Stimulated activated CD8-positive, alpha-beta memory T cell treated with anti-CD3 and anti-CD28 coated beads, Interleukin-12 subunit alpha, Interleukin-12 subunit beta, amount 100 ng/mL, for 1 hour (primary cell): ENCODE results near the gene NFKB2.
A peak's percentile ranks its signal among the peaks of the same experiment; 100 is the strongest.

ENCODE experiments used
- DNase-seq: peaks from one replicate; pipeline ENCODE4 v3.0.0-alpha.2; 2020; ENCODE audit warnings: low read depth

The NFKB2 gene

GRCh38 chr10:102394801-102395399 lies 605 bp upstream of the NFKB2 start:
- no peak for DNase-seq

DNA sequence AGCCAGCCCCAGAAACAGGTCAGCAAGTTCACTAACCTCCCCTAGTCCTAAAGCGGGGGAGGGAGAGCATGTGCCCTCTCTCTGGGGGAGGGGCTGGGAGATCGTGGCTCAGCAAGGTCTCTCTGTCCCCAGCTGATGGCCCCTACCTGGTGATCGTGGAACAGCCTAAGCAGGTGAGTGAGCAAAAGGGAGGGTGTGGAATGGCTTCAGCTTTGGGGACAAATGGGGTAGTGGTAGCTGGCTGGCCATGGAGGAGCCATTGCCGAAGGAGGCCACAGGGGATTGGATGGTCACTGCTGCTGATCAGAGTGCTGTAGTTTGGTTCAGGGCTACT lies 779 bp downstream of the NFKB2 start:
- no peak for DNase-seq

DNA sequence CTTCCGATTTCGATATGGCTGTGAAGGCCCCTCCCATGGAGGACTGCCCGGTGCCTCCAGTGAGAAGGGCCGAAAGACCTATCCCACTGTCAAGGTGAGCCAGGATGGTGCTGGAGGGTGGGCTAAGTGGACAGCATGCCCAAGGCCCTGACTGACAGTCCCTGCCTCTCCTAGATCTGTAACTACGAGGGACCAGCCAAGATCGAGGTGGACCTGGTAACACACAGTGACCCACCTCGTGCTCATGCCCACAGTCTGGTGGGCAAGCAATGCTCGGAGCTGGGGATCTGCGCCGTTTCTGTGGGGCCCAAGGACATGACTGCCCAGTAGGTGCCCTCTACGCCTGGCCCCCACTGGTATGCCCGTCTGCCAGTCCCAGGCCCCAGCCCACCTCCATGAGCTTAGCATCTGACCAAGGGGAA lies 1.2 kb downstream of the NFKB2 start:
- DNase-seq = no peak

GRCh38 chr10:102397222-102398171 lies 2.0 kb downstream of the NFKB2 start:
- no peak for DNase-seq

DNA sequence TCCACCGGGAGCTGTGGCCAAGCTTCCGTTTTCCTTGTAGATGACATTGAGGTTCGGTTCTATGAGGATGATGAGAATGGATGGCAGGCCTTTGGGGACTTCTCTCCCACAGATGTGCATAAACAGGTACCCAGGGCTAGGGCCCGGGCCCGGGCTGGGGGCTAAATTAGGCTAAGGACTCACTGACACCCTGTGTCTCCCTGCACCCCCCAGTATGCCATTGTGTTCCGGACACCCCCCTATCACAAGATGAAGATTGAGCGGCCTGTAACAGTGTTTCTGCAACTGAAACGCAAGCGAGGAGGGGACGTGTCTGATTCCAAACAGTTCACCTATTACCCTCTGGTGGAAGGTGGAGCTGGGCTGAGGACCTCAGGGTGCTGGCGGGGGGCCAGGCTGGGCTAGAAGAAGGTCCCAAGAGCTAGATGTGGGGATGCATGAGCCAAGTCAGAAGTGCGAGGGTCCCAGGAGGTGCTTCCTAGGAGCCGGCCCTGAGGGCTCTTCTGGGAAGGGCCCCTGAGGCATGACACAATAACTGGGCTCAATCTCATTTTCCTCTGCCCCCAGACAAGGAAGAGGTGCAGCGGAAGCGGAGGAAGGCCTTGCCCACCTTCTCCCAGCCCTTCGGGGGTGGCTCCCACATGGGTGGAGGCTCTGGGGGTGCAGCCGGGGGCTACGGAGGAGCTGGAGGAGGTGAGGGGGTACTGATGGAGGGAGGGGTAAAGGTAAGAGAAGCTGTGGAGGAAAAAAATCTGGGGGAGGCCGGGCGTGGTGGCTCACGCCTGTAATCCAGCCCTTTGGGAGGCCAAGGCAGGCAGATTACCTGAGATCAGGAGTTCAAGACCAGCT lies 2.9 kb downstream of the NFKB2 start:
- DNase-seq = no peak

DNA sequence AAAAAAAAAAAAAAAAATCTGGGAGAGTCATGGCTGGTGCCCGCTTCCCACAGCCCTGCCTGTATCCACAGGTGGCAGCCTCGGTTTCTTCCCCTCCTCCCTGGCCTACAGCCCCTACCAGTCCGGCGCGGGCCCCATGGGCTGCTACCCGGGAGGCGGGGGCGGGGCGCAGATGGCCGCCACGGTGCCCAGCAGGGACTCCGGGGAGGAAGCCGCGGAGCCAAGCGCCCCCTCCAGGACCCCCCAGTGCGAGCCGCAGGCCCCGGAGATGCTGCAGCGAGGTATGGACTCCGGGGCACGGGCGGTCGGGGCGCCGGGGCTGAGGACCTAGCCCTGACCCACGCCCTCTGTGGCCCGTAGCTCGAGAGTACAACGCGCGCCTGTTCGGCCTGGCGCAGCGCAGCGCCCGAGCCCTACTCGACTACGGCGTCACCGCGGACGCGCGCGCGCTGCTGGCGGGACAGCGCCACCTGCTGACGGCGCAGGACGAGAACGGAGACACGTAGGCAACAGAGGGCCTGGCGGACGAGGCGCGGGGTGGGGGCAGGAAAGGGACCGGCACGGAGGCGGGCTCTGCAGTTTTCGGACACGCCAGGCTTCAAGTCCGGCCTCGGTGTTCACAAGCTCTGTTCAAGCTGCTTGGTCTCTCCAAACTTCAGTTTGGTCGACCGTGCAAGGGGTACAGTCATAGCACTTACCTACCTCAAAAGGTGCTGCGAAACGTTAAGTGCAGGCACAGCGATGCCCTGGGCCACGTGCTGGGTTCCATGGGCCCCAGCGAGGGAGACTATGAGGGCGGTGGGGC lies 3.9 kb downstream of the NFKB2 start:
- peak; percentile 76 for DNase-seq

- no peak for DNase-seq
Measured at GRCh38 chr10:102400076-102400475, 4.6 kb downstream of the NFKB2 start.

GRCh38 chr10:102400598-102401341 lies 5.3 kb downstream of the NFKB2 start:
- no peak for DNase-seq

DNA sequence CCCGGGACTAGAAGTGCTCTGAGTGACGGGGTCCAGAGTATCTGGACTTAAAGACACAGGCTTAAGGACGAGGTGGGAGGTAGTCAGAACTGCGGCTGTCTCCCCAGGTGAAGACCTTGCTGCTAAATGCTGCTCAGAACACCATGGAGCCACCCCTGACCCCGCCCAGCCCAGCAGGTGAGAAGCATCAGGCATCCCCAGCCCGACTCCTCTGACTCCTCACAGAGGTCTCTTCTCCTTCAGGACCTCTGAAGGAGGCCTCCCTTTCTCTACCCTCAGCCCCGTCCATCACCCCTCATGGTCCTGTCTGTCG lies 5.8 kb downstream of the NFKB2 start:
- DNase-seq = no peak

- DNase-seq = no peak
Measured at GRCh38 chr10:102401735-102402511, 6.4 kb downstream of the NFKB2 start.

- DNase-seq = no peak
Measured at GRCh38 chr10:102402512-102402896, 7.0 kb downstream of the NFKB2 start.

DNA sequence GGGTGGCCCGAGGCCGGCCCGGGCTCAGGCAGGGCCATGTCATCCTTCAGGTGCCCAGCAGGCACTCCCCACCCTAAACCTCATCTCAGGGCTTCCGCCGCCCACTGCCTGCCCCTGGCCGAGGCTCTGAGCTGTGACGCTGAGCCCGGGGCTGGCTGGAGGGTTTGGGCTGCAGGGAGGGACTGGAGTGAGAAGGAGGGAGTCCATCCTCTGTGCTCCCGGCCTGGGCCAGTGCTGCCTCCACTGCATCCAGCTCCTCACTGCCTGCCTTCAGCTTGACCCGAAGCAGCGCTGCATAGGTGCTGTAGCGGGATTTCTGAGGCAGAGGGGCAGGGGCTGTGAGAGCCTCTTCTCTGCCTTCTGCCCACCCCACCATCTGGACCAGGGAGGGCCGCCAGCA lies 7.6 kb downstream of the NFKB2 start:
- no peak for DNase-seq

GRCh38 chr10:102404361-102405107 lies 9.0 kb downstream of the NFKB2 start:
- no peak for DNase-seq

DNA sequence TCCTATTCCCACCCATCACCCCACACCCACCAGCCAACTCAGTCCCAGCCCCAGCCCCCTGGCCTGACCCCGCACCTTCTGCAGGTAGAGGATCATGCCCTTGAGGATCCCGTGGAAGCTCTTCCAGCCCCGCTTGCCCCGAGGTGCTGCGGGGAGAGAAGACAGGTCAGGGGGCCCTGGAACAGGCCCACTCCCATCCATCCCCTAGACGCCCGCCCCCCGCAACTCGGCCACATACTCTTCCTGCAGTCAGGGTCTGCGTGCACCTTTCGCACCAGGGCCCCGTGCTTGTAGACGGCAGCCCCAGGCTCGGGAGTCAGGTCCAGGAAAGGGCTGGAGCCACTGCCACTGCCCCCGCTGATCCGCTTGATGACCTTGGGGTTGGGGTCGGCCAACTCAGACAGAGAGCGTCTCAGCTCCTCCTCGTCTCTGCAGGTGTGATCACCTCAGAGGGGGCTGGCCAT lies 9.6 kb downstream of the NFKB2 start:
- DNase-seq = no peak

DNA sequence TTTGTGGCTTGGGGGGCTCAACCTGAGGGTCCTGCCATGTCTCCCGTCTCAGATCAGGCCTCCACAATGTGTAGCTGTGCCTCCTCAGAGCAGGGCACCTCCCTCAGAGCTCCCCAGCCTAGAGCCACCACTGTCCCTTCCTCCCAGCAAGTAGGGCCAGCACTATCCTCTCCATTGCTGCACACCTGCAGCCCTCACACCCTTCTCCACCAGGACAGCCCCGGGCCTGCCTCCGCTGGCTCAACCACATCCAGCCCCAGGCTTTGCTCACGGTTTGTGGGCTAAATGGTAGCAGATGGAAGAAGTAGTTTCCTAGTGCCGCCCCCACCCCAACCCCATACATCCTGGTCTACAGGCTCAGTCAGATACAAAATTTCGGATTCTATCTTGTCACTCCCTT lies 10.1 kb downstream of the NFKB2 start:
- DNase-seq = no peak

DNA sequence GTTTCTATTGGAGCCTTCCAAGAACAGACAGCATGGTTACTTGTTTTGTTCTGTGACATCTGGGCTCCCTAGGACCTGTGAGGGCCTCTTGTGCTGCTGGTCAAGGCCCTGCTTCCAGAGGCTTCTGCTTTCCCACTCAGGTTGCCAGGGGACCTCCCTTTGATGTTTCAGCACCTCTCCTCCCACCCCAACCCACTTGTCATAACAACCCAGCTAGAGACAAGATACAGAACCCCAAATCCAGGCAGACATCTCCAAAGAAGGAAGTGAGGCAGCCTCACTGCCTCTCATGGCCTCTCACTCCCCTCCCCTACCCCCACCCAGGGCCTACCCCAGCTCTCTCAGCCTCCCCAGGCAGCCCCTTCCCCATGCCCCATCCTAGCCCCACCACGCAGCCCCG lies 11.3 kb downstream of the NFKB2 start:
- DNase-seq = no peak

DNA sequence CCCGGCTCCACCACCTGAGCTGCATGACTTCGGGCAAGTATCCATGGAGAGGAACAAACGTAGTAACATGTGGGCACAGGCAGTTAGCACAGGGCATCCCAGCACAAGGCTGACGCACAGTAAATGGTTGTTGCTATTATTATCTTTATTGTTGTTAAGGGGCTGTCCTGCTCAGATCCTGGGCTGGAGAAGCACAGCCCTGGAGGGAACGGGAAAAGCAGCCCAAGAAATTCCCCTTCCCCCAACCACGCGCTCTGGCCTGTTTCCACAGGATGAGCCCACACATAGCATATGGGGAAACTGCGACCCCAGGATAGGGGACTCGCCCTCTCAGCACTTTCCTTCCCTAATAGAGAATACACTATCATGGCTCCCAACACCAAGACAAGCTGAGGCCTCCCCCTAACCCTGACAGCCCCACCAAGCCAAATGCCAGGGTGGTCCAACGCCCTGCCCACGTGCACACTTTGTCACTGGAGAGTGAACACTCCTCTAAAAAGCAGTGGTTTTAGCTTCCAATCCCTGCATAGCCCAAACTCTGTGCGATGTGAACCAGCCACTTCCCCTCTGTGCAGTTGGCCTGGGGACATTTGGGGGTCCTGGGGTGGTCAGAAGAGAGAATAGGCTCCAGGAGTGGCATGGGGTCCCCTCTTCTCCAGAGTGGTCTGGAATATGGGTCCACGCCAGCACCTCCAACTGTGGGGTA lies 12.1 kb downstream of the NFKB2 start:
- no peak for DNase-seq

- DNase-seq = no peak
Measured at GRCh38 chr10:102408131-102408727, 12.7 kb downstream of the NFKB2 start.
